ENCODE measurements around the gene CACFD1. TPM values are rescaled to one million over a fixed set of nuclear protein-coding genes. Genes with fewer than 3 reads are reported as not detected.

Gene CACFD1
- total RNA-seq, 1 donor from 2014 or later = 24.6 TPM

GRCh38 chr9:133427658-133428348 is 32.0 kb upstream of the CACFD1 start:
- no peak for DNase-seq (ENCODE audit: low read depth)
- no peak overlapping the region for H3K4me3 ChIP-seq (ENCODE audit: low read depth, low read length)
- peaks cover 30% of the 10 kb centered on the region for H3K27me3 ChIP-seq (ENCODE audit: control insufficient read depth, insufficient read depth, low read length)
- H3K36me3 ChIP-seq (ENCODE audit: control insufficient read depth, insufficient read depth, low read length) = no peaks in the 10 kb centered on the region
- no peak for TF ChIP-seq CTCF (IDR thresholded peaks at IDR 0.05; ENCODE audit: insufficient read depth, low read length, poor library complexity, severe bottlenecking)

- H3K36me3 ChIP-seq (ENCODE audit: control insufficient read depth, insufficient read depth, low read length) = no peaks in the 10 kb centered on the region
- no peak for TF ChIP-seq CTCF (IDR thresholded peaks at IDR 0.05; ENCODE audit: insufficient read depth, low read length, poor library complexity, severe bottlenecking)
- no peak for DNase-seq (ENCODE audit: low read depth)
- peak overlapping the region; percentile 20 for H3K4me3 ChIP-seq (ENCODE audit: low read depth, low read length)
- H3K27me3 ChIP-seq (ENCODE audit: control insufficient read depth, insufficient read depth, low read length) = peaks cover 30% of the 10 kb centered on the region
Measured at GRCh38 chr9:133428617-133429101, 31.1 kb upstream of the CACFD1 start.

GRCh38 chr9:133429214-133429613 is 30.6 kb upstream of the CACFD1 start:
- DNase-seq (ENCODE audit: low read depth) = no peak
- Histone ChIP-seq H3K4me3 (ENCODE audit: low read depth, low read length) (no peak overlapping the region), H3K36me3 (ENCODE audit: control insufficient read depth, insufficient read depth, low read length) (no peaks in the 10 kb centered on the region), H3K27me3 (ENCODE audit: control insufficient read depth, insufficient read depth, low read length) (peaks cover 28% of the 10 kb centered on the region)
- no peak for TF ChIP-seq CTCF (IDR thresholded peaks at IDR 0.05; ENCODE audit: insufficient read depth, low read length, poor library complexity, severe bottlenecking)

DNA sequence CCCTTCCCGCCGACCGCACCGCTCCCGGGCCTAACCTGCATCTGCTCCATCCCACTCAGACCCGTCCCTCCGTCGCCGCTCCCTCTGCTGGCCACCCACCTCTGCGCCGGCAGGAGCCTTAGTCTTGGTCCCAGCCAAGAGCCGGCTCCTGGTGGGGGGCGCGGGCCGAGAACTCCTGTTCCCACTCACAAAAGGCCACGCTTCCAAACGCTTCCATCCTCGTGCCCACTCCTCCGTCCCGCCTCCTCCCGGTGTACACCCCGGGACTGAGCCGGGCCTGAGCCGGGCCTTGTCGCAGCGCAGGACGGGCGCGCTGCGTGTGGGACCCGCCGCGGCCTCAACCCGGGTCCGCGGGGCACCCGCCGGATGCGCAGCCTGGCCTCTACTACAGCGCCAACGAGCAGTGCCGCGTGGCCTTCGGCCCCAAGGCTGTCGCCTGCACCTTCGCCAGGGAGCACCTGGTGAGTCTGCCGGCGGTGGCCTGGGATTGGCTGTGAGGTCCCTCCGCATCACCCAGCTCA is 30.1 kb upstream of the CACFD1 start:
- Histone ChIP-seq H3K27me3 (ENCODE audit: control insufficient read depth, insufficient read depth, low read length) (peaks cover 25% of the 10 kb centered on the region), H3K36me3 (ENCODE audit: control insufficient read depth, insufficient read depth, low read length) (no peaks in the 10 kb centered on the region), H3K4me3 (ENCODE audit: low read depth, low read length) (no peak overlapping the region)
- no peak for DNase-seq (ENCODE audit: low read depth)
- TF ChIP-seq CTCF (IDR thresholded peaks at IDR 0.05; ENCODE audit: insufficient read depth, low read length, poor library complexity, severe bottlenecking) = peak; percentile 70

- no peak overlapping the region for H3K4me3 ChIP-seq (ENCODE audit: low read depth, low read length)
- no peaks in the 10 kb centered on the region for H3K36me3 ChIP-seq (ENCODE audit: control insufficient read depth, insufficient read depth, low read length)
- H3K27me3 ChIP-seq (ENCODE audit: control insufficient read depth, insufficient read depth, low read length) = peaks cover 22% of the 10 kb centered on the region
- no peak for TF ChIP-seq CTCF (IDR thresholded peaks at IDR 0.05; ENCODE audit: insufficient read depth, low read length, poor library complexity, severe bottlenecking)
- DNase-seq (ENCODE audit: low read depth) = no peak
Measured at GRCh38 chr9:133430244-133430643, 29.5 kb upstream of the CACFD1 start.
